ENCODE results near the gene PRDM11. TPM values are rescaled to one million over a fixed set of nuclear protein-coding genes. Genes with fewer than 3 reads are reported as not detected.

Gene PRDM11
- total RNA-seq, 4 donors from 2014 or later = 5.0 to 15.4 (median 9.5) TPM

GRCh38 chr11:45252877-45253276, 106.4 kb downstream of the PRDM11 start:
- ATAC-seq (no peak), DNase-seq (no peak)
- Histone ChIP-seq H3K4me3 (no peak overlapping the region), H3K4me1 (no peaks in the 10 kb centered on the region), H3K27me3 (peaks cover 0 to 3% (median 0%) of the 10 kb centered on the region in 3 donors), H3K27ac (no peak overlapping the region), H3K9me3 (no peaks in the 10 kb centered on the region), H3K36me3 (no peaks in the 10 kb centered on the region)
- intact Hi-C loops (cut with DNase I; ENCODE audit: low total_unique reads) (no loop called here), in situ Hi-C loops (cut with MboI; ENCODE audit: low sequenced_read_pairs in 4 of 4) (no loop called here)
- no peak for TF ChIP-seq POLR2A (IDR thresholded peaks at IDR 0.05)
- no peak for TF ChIP-seq CTCF (IDR thresholded peaks at IDR 0.05 in 4 of 5, conservative IDR thresholded peaks at IDR 0.05 in 1 of 5)

GRCh38 chr11:45253640-45254039, 107.2 kb downstream of the PRDM11 start:
- intact Hi-C loops (cut with DNase I; ENCODE audit: low total_unique reads) = no loop called here
- H3K27me3 ChIP-seq = peaks cover 0 to 3% (median 0%) of the 10 kb centered on the region in 3 donors
- H3K4me1 ChIP-seq = no peaks in the 10 kb centered on the region
- H3K36me3 ChIP-seq = no peaks in the 10 kb centered on the region
- H3K27ac ChIP-seq = no peak overlapping the region
- in situ Hi-C loops (cut with MboI; ENCODE audit: low sequenced_read_pairs in 4 of 4) = no loop called here
- H3K9me3 ChIP-seq = no peaks in the 10 kb centered on the region
- TF ChIP-seq POLR2A (IDR thresholded peaks at IDR 0.05) (no peak), CTCF (IDR thresholded peaks at IDR 0.05 in 4 of 5, conservative IDR thresholded peaks at IDR 0.05 in 1 of 5) (no peak)
- DNase-seq = no peak
- ATAC-seq = no peak
- H3K4me3 ChIP-seq = no peak overlapping the region

GRCh38 chr11:45254070-45254469, 107.6 kb downstream of the PRDM11 start:
- TF ChIP-seq POLR2A (IDR thresholded peaks at IDR 0.05) (no peak), CTCF (IDR thresholded peaks at IDR 0.05 in 4 of 5, conservative IDR thresholded peaks at IDR 0.05 in 1 of 5) (no peak)
- in situ Hi-C loops (cut with MboI; ENCODE audit: low sequenced_read_pairs in 4 of 4) (no loop called here), intact Hi-C loops (cut with DNase I; ENCODE audit: low total_unique reads) (no loop called here)
- Histone ChIP-seq H3K4me3 (no peak overlapping the region), H3K27ac (no peak overlapping the region), H3K9me3 (no peaks in the 10 kb centered on the region), H3K4me1 (no peaks in the 10 kb centered on the region), H3K36me3 (no peaks in the 10 kb centered on the region), H3K27me3 (peaks cover 0 to 3% (median 0%) of the 10 kb centered on the region in 3 donors)
- no peak for DNase-seq
- no peak for ATAC-seq

GRCh38 chr11:45258982-45259530, 112.6 kb downstream of the PRDM11 start:
- no peak for ATAC-seq
- Histone ChIP-seq H3K4me1 (no peaks in the 10 kb centered on the region), H3K27me3 (peaks cover 3 to 16% (median 7%) of the 10 kb centered on the region in 3 donors), H3K27ac (no peak overlapping the region), H3K9me3 (no peaks in the 10 kb centered on the region), H3K4me3 (no peak overlapping the region), H3K36me3 (no peaks in the 10 kb centered on the region)
- intact Hi-C loops (cut with DNase I; ENCODE audit: low total_unique reads) (no loop called here), in situ Hi-C loops (cut with MboI; ENCODE audit: low sequenced_read_pairs in 4 of 4) (no loop called here)
- TF ChIP-seq POLR2A (IDR thresholded peaks at IDR 0.05) (no peak), CTCF (IDR thresholded peaks at IDR 0.05 in 4 of 5, conservative IDR thresholded peaks at IDR 0.05 in 1 of 5) (no peak)
- DNase-seq = no peak

GRCh38 chr11:45259592-45259991, 113.2 kb downstream of the PRDM11 start:
- ATAC-seq (no peak), DNase-seq (no peak)
- Histone ChIP-seq H3K27ac (no peak overlapping the region), H3K36me3 (no peaks in the 10 kb centered on the region), H3K4me3 (no peak overlapping the region), H3K4me1 (no peaks in the 10 kb centered on the region), H3K27me3 (peaks cover 3 to 16% (median 7%) of the 10 kb centered on the region in 3 donors), H3K9me3 (no peaks in the 10 kb centered on the region)
- no peak for TF ChIP-seq POLR2A (IDR thresholded peaks at IDR 0.05)
- TF ChIP-seq CTCF (IDR thresholded peaks at IDR 0.05 in 4 of 5, conservative IDR thresholded peaks at IDR 0.05 in 1 of 5) = no peak
- in situ Hi-C loops (cut with MboI; ENCODE audit: low sequenced_read_pairs in 4 of 4) (no loop called here), intact Hi-C loops (cut with DNase I; ENCODE audit: low total_unique reads) (no loop called here)

Data from gastrocnemius medialis (tissue), 4 donors.